Skeletal muscle satellite cell (primary cell): ENCODE data around the gene KIF25.

Experiments
- H3K27me3 ChIP-seq: 2 replicates; pipeline ENCODE4 v1.7.0; 2013; ENCODE audit warnings: low read length; ENCODE audit not compliant: control insufficient read depth, insufficient read depth
- H3K36me3 ChIP-seq: 2 replicates; pipeline ENCODE4 v1.7.0; 2013; ENCODE audit warnings: mild to moderate bottlenecking, control low read depth, low read length; ENCODE audit not compliant: insufficient read depth
- H3K4me1 ChIP-seq: 2 replicates; pipeline ENCODE4 v1.7.0; 2013; ENCODE audit warnings: low read length; ENCODE audit not compliant: control insufficient read depth, insufficient read depth
- H3K4me2 ChIP-seq: 2 replicates; pipeline ENCODE4 v1.7.0; 2013; ENCODE audit warnings: mild to moderate bottlenecking, low read length
- H3K4me3 ChIP-seq: 2 replicates; pipeline ENCODE4 v1.7.0; 2013; ENCODE audit warnings: low read length
- H3K9ac ChIP-seq: 2 replicates; pipeline ENCODE4 v1.7.0; 2013; ENCODE audit warnings: mild to moderate bottlenecking, low read depth, low read length, moderate library complexity
- H3K9me3 ChIP-seq: replicated peaks from 2 replicates; pipeline ENCODE4 v1.7.0; 2013; ENCODE audit warnings: mild to moderate bottlenecking, control low read depth, low read length

KIF25 gene

GRCh38 chr6:168050225-168050880, 52.9 kb downstream of the KIF25 start:
- Histone ChIP-seq H3K4me2 (no peak overlapping the region), H3K36me3 (no peaks in the 10 kb centered on the region), H3K9ac (no peak overlapping the region), H3K4me1 (no peaks in the 10 kb centered on the region), H3K4me3 (no peak overlapping the region), H3K9me3 (no peaks in the 10 kb centered on the region), H3K27me3 (peaks cover 2% of the 10 kb centered on the region)

- Histone ChIP-seq H3K9me3 (no peaks in the 10 kb centered on the region), H3K4me3 (no peak overlapping the region), H3K4me1 (no peaks in the 10 kb centered on the region)
These were observed 53.6 kb downstream of the KIF25 start for GRCh38 chr6:168050881-168051586.

GRCh38 chr6:168051648-168052047, 54.2 kb downstream of the KIF25 start:
- Histone ChIP-seq H3K4me3 (no peak overlapping the region), H3K36me3 (no peaks in the 10 kb centered on the region), H3K4me1 (no peaks in the 10 kb centered on the region), H3K9ac (no peak overlapping the region), H3K27me3 (peaks cover 2% of the 10 kb centered on the region), H3K4me2 (no peak overlapping the region), H3K9me3 (no peaks in the 10 kb centered on the region)

More at GRCh38 chr6:168050881-168051586, 53.6 kb downstream of the KIF25 start:
- H3K36me3 ChIP-seq: no peaks in the 10 kb centered on the region
- no peak overlapping the region for H3K4me2 ChIP-seq
- H3K9ac ChIP-seq: no peak overlapping the region
- H3K27me3 ChIP-seq: peaks cover 2% of the 10 kb centered on the region

- no peak overlapping the region for H3K9ac ChIP-seq
- H3K4me1 ChIP-seq: no peaks in the 10 kb centered on the region
- peaks cover 2% of the 10 kb centered on the region for H3K27me3 ChIP-seq
- no peaks in the 10 kb centered on the region for H3K36me3 ChIP-seq
- no peak overlapping the region for H3K4me2 ChIP-seq
- H3K4me3 ChIP-seq: no peak overlapping the region
- no peaks in the 10 kb centered on the region for H3K9me3 ChIP-seq
These were observed 54.9 kb downstream of the KIF25 start for GRCh38 chr6:168052291-168052891.

- Histone ChIP-seq H3K4me2 (no peak overlapping the region), H3K4me3 (no peak overlapping the region), H3K9me3 (no peaks in the 10 kb centered on the region), H3K4me1 (no peaks in the 10 kb centered on the region), H3K36me3 (no peaks in the 10 kb centered on the region), H3K9ac (no peak overlapping the region), H3K27me3 (no peaks in the 10 kb centered on the region)
These were observed 55.9 kb downstream of the KIF25 start for GRCh38 chr6:168053086-168053956.

- H3K4me2 ChIP-seq: no peak overlapping the region
- H3K9me3 ChIP-seq: peaks cover 2% of the 10 kb centered on the region
- H3K4me1 ChIP-seq: no peaks in the 10 kb centered on the region
- no peak overlapping the region for H3K9ac ChIP-seq
- H3K4me3 ChIP-seq: no peak overlapping the region
- no peaks in the 10 kb centered on the region for H3K27me3 ChIP-seq
- no peaks in the 10 kb centered on the region for H3K36me3 ChIP-seq
These were observed 56.5 kb downstream of the KIF25 start for GRCh38 chr6:168053957-168054471.

GRCh38 chr6:168054765-168055560, 57.5 kb downstream of the KIF25 start:
- Histone ChIP-seq H3K9me3 (peaks cover 8% of the 10 kb centered on the region), H3K4me2 (no peak overlapping the region), H3K4me3 (no peak overlapping the region), H3K4me1 (no peaks in the 10 kb centered on the region), H3K27me3 (no peaks in the 10 kb centered on the region), H3K9ac (no peak overlapping the region), H3K36me3 (no peaks in the 10 kb centered on the region)

GRCh38 chr6:168055696-168056489, 58.4 kb downstream of the KIF25 start:
- Histone ChIP-seq H3K4me1 (no peaks in the 10 kb centered on the region), H3K4me3 (no peak overlapping the region)

GRCh38 chr6:168056892-168057527, 59.5 kb downstream of the KIF25 start:
- H3K36me3 ChIP-seq: no peaks in the 10 kb centered on the region
- H3K4me2 ChIP-seq: no peak overlapping the region
- H3K4me3 ChIP-seq: no peak overlapping the region
- H3K27me3 ChIP-seq: no peaks in the 10 kb centered on the region
- peaks cover 8% of the 10 kb centered on the region for H3K9me3 ChIP-seq
- H3K9ac ChIP-seq: no peak overlapping the region
- H3K4me1 ChIP-seq: no peaks in the 10 kb centered on the region

More at GRCh38 chr6:168055696-168056489, 58.4 kb downstream of the KIF25 start:
- Histone ChIP-seq H3K27me3 (no peaks in the 10 kb centered on the region), H3K9me3 (peaks cover 8% of the 10 kb centered on the region), H3K36me3 (no peaks in the 10 kb centered on the region), H3K4me2 (no peak overlapping the region), H3K9ac (no peak overlapping the region)

GRCh38 chr6:168057836-168058235, 60.4 kb downstream of the KIF25 start:
- Histone ChIP-seq H3K36me3 (no peaks in the 10 kb centered on the region), H3K27me3 (no peaks in the 10 kb centered on the region), H3K4me3 (no peak overlapping the region), H3K4me2 (no peak overlapping the region), H3K9ac (no peak overlapping the region), H3K9me3 (peaks cover 8% of the 10 kb centered on the region), H3K4me1 (no peaks in the 10 kb centered on the region)
